Esophagus muscularis mucosa (tissue), 4 donors: Measurements from ENCODE around the gene DNAAF2. TPM values are rescaled to one million over a fixed set of nuclear protein-coding genes. Genes with fewer than 3 reads are reported as not detected.
"Not testable (repeated sequence)": the region's sequence is repeated elsewhere in the genome, so short reads cannot be mapped to it uniquely, and the experiment has no call there.

ENCODE experiments used
- DNase-seq: peaks from one replicate; pipeline ENCODE4 v3.0.0-alpha.2; 2017; ENCODE audit errors: extremely low spot score
- H3K27ac ChIP-seq, 4 donors: fragments of 200-600 bp; sonication (generic); replicated peaks in 1 of 4; 1 replicate in 3 of 4; 2 replicates in 1 of 4; pipeline ENCODE4 v1.5.1; 2016 to 2019; ENCODE audit warnings: mild to moderate bottlenecking in 1 of 4
- H3K27me3 ChIP-seq, 4 donors: fragments of 200-600 bp; sonication (generic); one replicate each; pipeline versions ENCODE4 v1.5.1 to v1.6.0; 2016 to 2019
- H3K36me3 ChIP-seq, 4 donors: fragments of 200-600 bp; sonication (generic); one replicate each; pipeline ENCODE4 v1.5.1; 2016 to 2019
- H3K4me1 ChIP-seq, 4 donors: fragments of 200-600 bp; sonication (generic); one replicate each; pipeline ENCODE4 v1.5.1; 2016 to 2019
- H3K4me3 ChIP-seq, 4 donors: fragments of 200-600 bp; sonication (generic); 1 replicate in 2 of 4; 2 replicates in 2 of 4; pipeline ENCODE4 v1.5.1; 2016 to 2019; ENCODE audit warnings: mild to moderate bottlenecking in 4 of 4, moderate library complexity in 1 of 4
- H3K9me3 ChIP-seq, 4 donors: fragments of 200-600 bp; sonication (generic); 1 replicate in 3 of 4; 2 replicates in 1 of 4; pipeline ENCODE4 v1.5.1; 2016 to 2019
- EP300 ChIP-seq: sonication (generic); formaldehyde crosslinking; IDR thresholded peaks from one replicate; pipeline ENCODE4 v1.6.1; 2017; ENCODE audit warnings: antibody characterized with exemption
- POLR2A ChIP-seq: fragments of 450-650 bp; IDR thresholded peaks from one replicate; pipeline ENCODE4 v1.6.1; 2017; ENCODE audit warnings: antibody characterized with exemption, moderate library complexity, mild to moderate bottlenecking, low read depth
- POLR2AphosphoS5 ChIP-seq, 2 donors: sonication (generic); formaldehyde crosslinking; IDR thresholded peaks; one replicate each; pipeline ENCODE4 v1.6.1; 2017; ENCODE audit warnings: antibody characterized with exemption in 2 of 2
- WGBS: methylation state at CpG from one replicate; pipeline ENCODE4 v1.1.5; 2018; 5-methylcytosine and 5-hydroxymethylcytosine counted together
- intact Hi-C: fragments of 100-400 bp; cut with DNase I; formaldehyde crosslinking; loops from one replicate; pipeline ENCODE4 v1.15.1; 2023
- total RNA-seq, 4 donors: library from RNA; depleted of rRNA; stranded (reverse); fragments of >200 nt; gene quantifications; one replicate each; pipeline versions ENCODE4 v1.1.0 to v1.2.1, GENCODE V29; 2016
- TF ChIP-seq, protein P1 (sequence below), 3 experiments: fragments of 200-600 bp in 2 of 3; fragments of 450-650 bp in 1 of 3; sonication (generic) in 2 of 3; IDR thresholded peaks; one replicate each; pipeline ENCODE4 v1.5.1; 2017 to 2019; ENCODE audit warnings: antibody characterized with exemption in 3 of 3, mild to moderate bottlenecking in 2 of 3, moderate library complexity in 1 of 3

Gene DNAAF2
- total RNA-seq, 4 donors from 2014 or later = 6.5 to 8.8 (median 7.6) TPM

DNA sequence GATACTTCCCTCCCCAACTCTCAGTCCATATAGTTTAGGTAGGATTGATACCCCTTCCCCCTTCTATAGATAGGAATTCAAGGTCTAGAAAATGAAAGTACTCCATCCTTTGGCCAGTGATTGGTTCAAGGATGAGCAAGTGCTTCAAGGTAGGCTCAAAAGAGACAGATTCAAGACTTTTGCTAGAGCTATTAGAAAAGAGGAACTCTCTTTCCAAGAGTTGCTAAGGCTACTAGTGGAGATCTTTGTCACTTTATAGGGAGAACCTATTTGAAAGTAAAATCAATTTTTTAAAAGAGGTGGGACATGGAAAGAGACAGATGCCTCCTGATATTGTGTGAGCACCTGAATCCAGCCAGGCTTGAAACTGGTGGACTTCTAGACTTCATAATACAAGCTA lies 35.4 kb upstream of the DNAAF2 start:
- H3K9me3 ChIP-seq = no peaks in the 10 kb centered on the region
- H3K4me1 ChIP-seq = no peaks in the 10 kb centered on the region
- no peak overlapping the region for H3K27ac ChIP-seq
- no peak for TF ChIP-seq POLR2A
- no peak for TF ChIP-seq POLR2AphosphoS5 (IDR thresholded peaks at IDR 0.05)
- TF ChIP-seq EP300 = no peak
- TF ChIP-seq, protein P1, sequence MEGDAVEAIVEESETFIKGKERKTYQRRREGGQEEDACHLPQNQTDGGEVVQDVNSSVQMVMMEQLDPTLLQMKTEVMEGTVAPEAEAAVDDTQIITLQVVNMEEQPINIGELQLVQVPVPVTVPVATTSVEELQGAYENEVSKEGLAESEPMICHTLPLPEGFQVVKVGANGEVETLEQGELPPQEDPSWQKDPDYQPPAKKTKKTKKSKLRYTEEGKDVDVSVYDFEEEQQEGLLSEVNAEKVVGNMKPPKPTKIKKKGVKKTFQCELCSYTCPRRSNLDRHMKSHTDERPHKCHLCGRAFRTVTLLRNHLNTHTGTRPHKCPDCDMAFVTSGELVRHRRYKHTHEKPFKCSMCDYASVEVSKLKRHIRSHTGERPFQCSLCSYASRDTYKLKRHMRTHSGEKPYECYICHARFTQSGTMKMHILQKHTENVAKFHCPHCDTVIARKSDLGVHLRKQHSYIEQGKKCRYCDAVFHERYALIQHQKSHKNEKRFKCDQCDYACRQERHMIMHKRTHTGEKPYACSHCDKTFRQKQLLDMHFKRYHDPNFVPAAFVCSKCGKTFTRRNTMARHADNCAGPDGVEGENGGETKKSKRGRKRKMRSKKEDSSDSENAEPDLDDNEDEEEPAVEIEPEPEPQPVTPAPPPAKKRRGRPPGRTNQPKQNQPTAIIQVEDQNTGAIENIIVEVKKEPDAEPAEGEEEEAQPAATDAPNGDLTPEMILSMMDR (IDR thresholded peaks at IDR 0.05) = no peak
- intact Hi-C loops = no loop called here
- H3K27me3 ChIP-seq = no peaks in the 10 kb centered on the region
- no peaks in the 10 kb centered on the region for H3K36me3 ChIP-seq
- no peak for DNase-seq
- no peak overlapping the region for H3K4me3 ChIP-seq

DNA sequence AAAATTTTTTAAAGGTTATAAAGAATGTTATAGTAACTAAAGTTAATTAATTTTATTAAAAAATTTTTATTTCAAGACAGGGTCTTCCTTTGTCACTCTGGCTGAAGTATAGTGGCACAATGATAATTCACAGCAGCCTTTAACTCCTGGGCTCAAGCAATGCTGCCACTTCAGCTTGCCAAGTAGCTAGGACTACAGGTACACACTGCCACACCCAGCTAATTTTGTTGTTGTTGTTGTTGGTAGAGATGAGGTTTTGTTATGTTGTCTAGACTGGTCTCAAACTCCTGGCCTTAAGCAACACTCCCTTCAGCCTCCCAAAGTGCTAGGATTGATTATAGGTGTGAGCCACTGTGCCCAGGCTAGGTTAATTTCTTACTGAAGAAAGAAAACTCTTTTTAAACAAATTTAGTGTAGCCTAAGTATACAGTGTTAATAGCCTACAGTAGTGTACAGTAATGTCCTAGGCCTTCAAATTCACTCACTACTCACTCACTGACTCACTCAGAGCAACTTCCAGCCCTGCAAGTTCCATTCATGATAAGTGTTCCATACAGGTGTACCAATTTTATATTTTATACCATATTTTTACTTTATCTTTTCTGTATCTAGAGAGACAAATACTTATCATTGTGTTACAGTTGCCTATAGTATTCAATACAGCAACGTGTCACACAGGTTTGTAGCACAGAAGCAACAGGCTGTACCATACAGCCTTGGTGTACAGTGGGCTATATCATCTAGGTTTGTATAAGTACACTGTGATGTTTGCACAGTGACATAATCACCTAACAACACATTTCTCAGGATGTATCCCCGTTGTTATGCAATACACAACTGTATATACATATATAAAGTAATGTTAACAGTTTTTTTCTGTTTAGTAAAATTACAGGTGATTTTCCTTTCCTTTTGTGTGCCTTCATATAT lies 24.7 kb upstream of the DNAAF2 start:
- Histone ChIP-seq H3K36me3 (no peaks in the 10 kb centered on the region), H3K9me3 (no peaks in the 10 kb centered on the region), H3K4me3 (no peak overlapping the region), H3K27me3 (no peaks in the 10 kb centered on the region), H3K27ac (no peak overlapping the region), H3K4me1 (no peaks in the 10 kb centered on the region)
- TF ChIP-seq POLR2A = no peak
- no peak for TF ChIP-seq POLR2AphosphoS5 (IDR thresholded peaks at IDR 0.05)
- TF ChIP-seq EP300 = no peak
- TF ChIP-seq, protein P1 (IDR thresholded peaks at IDR 0.05) = no peak
- DNase-seq = no peak
- intact Hi-C loops = no loop called here
- 95% methylated on average over 2 of the region's 2 CpGs for WGBS

DNA sequence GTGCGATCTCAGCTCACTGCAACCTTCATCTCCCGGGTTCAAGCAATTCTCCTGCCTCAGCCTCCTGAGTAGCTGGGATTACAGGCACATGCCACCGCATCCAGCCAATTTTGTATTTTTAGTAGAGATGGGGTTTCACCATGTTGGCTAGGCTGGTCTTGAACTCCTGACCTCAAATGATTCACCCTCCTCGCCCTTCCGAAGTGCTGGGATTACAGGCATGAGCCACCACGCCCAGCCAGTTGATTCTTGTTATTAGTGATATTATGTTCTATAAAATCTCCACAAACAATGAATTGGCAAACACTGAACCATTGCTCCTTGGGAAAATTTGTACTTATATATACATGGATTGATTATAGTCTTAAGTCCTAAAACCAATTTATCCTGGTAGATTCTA lies 22.5 kb upstream of the DNAAF2 start:
- intact Hi-C loops, H3K27me3 ChIP-seq, DNase-seq, H3K4me3 ChIP-seq, H3K27ac ChIP-seq, H3K36me3 ChIP-seq, H3K4me1 ChIP-seq, H3K9me3 ChIP-seq: not testable (repeated sequence)
- WGBS = 89% methylated on average over 6 of the region's 6 CpGs

GRCh38 chr14:49654511-49654910 lies 19.5 kb upstream of the DNAAF2 start:
- intact Hi-C loops = no loop called here
- Histone ChIP-seq H3K4me1 (no peaks in the 10 kb centered on the region), H3K27ac (no peak overlapping the region), H3K4me3 (no peak overlapping the region), H3K36me3 (peaks cover 0 to 4% (median 0%) of the 10 kb centered on the region in 4 donors), H3K9me3 (no peaks in the 10 kb centered on the region), H3K27me3 (no peaks in the 10 kb centered on the region)
- no peak for DNase-seq
- TF ChIP-seq EP300 (no peak), POLR2AphosphoS5 (IDR thresholded peaks at IDR 0.05) (no peak), POLR2A (no peak)
- TF ChIP-seq, protein P1 (IDR thresholded peaks at IDR 0.05) = no peak
- WGBS = 97% methylated on average over 3 of the region's 3 CpGs

DNA sequence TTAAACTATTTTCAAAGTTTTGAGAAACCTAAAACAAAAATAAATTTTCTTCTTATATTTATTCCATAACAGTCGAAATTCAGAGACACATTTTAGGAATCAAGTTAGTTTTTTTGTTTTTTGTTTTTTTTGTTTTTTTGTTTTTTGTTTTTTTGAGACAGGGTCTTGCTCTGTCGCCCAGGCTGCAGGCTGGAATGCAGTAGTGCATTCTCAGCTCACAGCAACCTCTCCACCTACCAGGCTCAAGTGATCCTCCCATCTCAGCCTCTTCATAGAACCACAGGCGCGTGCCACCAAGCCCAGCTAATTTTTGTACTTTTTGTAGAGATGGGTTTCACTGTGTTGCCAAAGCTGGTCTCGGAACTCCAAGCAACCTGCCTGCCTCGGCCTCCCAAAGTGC lies 18.5 kb upstream of the DNAAF2 start:
- Histone ChIP-seq H3K4me3 (no peak overlapping the region), H3K27me3 (no peaks in the 10 kb centered on the region), H3K36me3 (peaks cover 0 to 4% (median 0%) of the 10 kb centered on the region in 4 donors), H3K4me1 (no peaks in the 10 kb centered on the region), H3K9me3 (no peaks in the 10 kb centered on the region), H3K27ac (no peak overlapping the region)
- intact Hi-C loops = no loop called here
- 94% methylated on average over 6 of the region's 6 CpGs for WGBS
- TF ChIP-seq, protein P1 (IDR thresholded peaks at IDR 0.05) = no peak
- no peak for TF ChIP-seq POLR2AphosphoS5 (IDR thresholded peaks at IDR 0.05)
- TF ChIP-seq POLR2A = no peak
- no peak for TF ChIP-seq EP300
- DNase-seq = no peak
